Right ventricle myocardium inferior (tissue), 1 donor: ENCODE results near the gene FITM2. TPM values are rescaled to one million over a fixed set of nuclear protein-coding genes. Genes with fewer than 3 reads are reported as not detected.

ENCODE experiments used
- ATAC-seq: fragments of 200-7000 bp; cut with Tn5 transposase; one replicate; pipeline ENCODE4 v1.9.1; 2020; ENCODE audit warnings: mild to moderate bottlenecking, moderate library complexity
- DNase-seq: peaks from one replicate; pipeline ENCODE4 v3.0.0; 2021; ENCODE audit errors: missing footprints
- intact Hi-C: fragments of 100-400 bp; cut with DNase I; formaldehyde crosslinking; loops from one replicate; pipeline ENCODE4 v1.11.0; 2022
- total RNA-seq: library from RNA; stranded (reverse); fragmentation: NEBNext Ultra II Directional; extraction: Animal tissue kit (Norgen Biotek cat#: 25700); gene quantifications from one replicate; pipeline ENCODE4 v1.2.1, GENCODE V29; 2021
- donor health status: DM: no; HTN: yes; CAD: no; lungs with severe emphysema.

Gene FITM2
- total RNA-seq, 1 donor from 2014 or later: 149 TPM

GRCh38 chr20:44297721-44298120 lies 13.3 kb downstream of the FITM2 start:
- DNase-seq (no peak), ATAC-seq (no peak)
- intact Hi-C loops: no loop called here

DNA sequence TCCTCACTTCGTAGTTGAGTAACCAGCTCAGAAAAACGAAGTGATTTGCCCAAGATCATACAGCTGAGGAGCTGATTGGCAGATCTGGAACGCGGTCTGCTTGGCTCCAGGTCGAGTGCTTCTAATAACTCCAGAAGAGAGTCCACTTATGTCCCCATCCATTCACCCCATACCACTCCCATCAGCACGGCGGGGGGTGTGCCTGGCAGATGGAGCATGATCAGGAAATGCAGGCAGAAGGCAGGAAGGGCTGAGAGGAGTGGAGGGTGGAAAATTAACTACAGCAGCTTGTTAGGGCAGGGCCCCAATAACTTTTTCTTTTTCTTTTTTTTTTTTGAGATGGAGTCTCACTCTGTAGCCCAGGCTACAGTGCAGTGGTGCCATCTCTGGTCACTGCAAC lies 15.0 kb downstream of the FITM2 start:
- ATAC-seq (peak; percentile 86), DNase-seq (peak; percentile 77)
- intact Hi-C loops: no loop called here

- DNase-seq (no peak), ATAC-seq (no peak)
- intact Hi-C loops: no loop called here
Observed at GRCh38 chr20:44291754-44292153, 19.2 kb downstream of the FITM2 start.

GRCh38 chr20:44288252-44288651 lies 22.8 kb downstream of the FITM2 start:
- ATAC-seq (peak; percentile 62), DNase-seq (no peak)
- intact Hi-C loops: loop anchor here (5.0 kb wide), 1 partner anchor 66 kb away; no protein-coding TSS in a partner anchor

DNA sequence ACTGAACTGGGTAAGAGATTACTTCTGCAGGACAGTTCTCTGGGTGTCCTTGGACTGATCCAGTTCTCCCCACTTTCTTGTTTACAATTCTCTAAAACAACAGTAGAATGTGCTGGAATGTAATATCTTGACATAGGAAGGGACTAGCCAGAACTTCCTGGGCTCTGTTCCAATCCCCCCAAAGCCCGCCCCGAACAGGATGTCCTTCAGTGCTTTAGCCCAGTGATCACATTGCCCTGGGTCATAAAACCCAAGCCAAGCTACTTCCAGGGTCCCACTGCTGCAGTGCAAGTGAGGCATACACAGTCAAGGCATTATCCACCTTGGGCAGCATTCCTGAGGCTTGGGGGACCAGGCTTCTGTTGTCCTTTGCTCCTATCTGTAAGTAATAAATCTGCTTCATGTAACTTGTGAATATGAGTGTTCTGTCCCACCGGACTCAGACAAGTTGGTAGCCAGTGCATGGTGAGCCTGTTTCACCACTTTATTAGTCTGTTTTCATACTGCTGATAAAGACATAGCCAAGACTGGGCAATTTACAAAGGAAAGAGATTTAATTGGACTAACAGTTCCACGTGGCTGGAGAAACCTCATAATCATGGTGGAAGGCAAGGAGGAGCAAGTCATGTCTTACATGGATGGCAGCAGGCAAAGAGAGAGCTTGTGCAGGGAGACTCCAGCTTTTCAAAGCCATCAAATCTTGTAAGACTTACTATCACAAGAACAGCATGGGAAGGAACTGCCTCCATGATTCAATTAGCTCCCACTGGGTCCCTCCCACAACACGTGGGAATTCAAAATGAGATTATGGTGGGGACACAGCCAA lies 23.5 kb downstream of the FITM2 start:
- DNase-seq (no peak), ATAC-seq (peak; percentile 52)
- intact Hi-C loops: loop anchor here (5.0 kb wide), 1 partner anchor 65 kb away; no protein-coding TSS in a partner anchor

DNA sequence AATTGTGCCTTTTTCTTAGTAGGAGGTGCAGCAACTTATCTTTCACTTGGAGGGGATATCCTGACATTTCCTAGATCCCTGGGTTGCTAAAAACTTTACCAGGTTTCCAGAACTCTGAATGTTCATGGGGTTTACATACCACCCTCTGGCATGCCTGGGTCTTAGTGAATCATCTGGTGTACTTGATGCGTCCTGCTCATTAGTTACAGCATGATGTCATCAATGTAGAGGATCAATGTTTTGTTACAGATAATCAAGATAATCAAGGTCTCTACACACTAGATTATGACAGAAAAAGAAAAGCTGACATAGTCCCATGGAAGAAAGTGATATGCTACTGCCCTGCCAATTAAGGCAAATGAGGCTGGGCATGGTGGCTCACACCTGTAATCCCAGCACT lies 27.0 kb downstream of the FITM2 start:
- no peak for ATAC-seq
- no peak for DNase-seq
- intact Hi-C loops: no loop called here

GRCh38 chr20:44282192-44282591 lies 28.8 kb downstream of the FITM2 start:
- DNase-seq (no peak), ATAC-seq (peak; percentile 75)
- intact Hi-C loops: no loop called here

DNA sequence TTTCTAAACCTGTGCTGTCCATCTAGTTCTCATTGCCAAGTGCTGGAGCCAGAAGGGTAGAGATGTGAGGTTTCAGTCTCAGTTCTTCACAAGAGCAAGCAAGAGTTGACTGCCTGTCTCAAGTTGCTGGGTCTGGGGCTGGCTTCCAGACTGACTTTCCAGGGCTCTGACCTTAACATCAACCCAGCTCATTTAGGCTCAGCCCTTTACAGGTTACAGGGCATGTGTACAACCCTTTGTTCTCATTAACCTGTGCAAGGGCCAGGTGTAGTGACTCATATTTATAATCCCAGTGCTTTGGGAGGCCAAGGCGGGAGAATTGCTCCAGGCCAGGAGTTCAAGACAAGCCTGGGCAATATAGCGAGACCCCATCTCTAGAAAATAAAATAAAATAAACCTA lies 30.6 kb downstream of the FITM2 start:
- DNase-seq: no peak
- ATAC-seq: no peak
- intact Hi-C loops: no loop called here

DNA sequence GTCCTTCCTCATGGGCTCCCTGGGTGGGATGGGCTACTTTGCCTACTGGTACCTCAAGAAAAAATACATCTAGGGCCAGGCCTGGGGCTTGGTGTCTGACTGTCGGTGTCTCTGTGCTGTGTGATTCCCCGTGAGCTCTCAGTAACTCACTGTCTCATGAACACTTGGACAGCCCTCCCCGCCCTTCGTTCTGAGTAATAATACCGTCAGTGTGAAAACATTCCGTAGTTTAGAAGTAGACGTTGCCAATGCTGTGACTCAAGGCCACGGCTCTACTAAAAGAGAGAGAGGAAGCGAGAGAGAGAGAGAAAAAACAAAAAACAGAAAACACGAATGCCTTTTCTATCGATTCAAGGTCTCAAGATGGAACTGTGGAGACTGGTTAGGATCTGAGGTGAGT lies 31.8 kb downstream of the FITM2 start:
- intact Hi-C loops: no loop called here
- ATAC-seq (no peak), DNase-seq (no peak)

DNA sequence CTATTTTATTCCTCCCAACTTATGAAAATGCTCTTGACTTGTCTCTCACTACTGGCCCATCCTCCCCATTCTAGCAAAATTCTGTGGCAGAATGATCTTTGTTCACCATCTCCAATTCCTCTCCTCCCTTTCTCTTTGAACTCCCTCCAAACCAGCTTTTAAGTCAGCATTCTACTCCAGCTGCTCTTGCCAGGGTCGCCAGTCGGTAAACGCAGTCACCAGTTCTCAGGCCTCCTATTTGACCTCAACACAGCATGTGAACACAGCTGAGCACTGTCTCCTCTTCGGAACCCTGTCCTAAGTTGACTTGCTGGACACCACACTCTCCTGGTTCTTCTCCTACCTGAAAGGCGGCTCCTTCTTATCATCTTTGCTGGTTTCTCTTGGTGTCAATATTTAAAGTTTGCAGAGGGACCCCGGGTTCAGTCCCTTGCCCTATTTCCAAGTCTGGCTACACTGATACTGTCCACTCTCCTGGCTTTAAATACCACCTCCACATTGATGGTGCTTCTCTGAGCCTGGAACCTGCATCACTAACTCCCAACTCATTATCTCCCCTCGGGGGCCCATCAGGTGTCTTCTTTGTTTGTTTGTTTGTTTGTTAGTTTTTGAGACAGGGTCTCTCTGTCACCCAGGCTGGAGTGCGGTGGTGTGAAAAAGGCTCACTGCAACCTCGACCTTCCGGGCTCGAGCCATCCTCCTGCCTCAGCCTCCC lies 36.5 kb downstream of the FITM2 start:
- intact Hi-C loops: no loop called here
- ATAC-seq (no peak), DNase-seq (no peak)

- ATAC-seq: no peak
- intact Hi-C loops: no loop called here
- DNase-seq: no peak
Observed at GRCh38 chr20:44273231-44274215, 37.5 kb downstream of the FITM2 start.

GRCh38 chr20:44271915-44272663 lies 38.9 kb downstream of the FITM2 start:
- DNase-seq: no peak
- intact Hi-C loops: no loop called here
- no peak for ATAC-seq

DNA sequence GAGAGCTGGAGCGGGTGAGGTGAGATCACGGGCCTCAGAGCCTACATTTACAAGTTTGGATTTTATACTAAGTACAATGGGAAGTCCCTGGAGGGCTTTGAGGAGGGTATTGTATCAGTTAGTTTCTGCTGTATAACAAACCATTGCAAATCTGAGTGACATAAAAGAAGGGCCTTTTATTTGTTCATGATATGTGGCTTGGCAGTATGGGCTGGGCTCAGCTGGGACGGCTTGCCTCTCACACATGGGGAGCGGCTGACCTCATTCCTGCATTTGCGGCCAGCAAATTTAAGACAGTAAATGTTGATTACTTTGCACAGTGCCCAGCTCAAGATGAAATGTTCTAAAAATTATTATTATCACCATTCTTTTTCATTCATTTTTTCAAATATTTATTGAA lies 42.2 kb downstream of the FITM2 start:
- ATAC-seq: no peak

GRCh38 chr20:44264287-44264686 lies 46.7 kb downstream of the FITM2 start:
- DNase-seq (no peak), ATAC-seq (no peak)
- intact Hi-C loops: no loop called here

More for the DNA sequence above, 42.2 kb downstream of the FITM2 start:
- intact Hi-C loops: no loop called here
- DNase-seq: no peak

DNA sequence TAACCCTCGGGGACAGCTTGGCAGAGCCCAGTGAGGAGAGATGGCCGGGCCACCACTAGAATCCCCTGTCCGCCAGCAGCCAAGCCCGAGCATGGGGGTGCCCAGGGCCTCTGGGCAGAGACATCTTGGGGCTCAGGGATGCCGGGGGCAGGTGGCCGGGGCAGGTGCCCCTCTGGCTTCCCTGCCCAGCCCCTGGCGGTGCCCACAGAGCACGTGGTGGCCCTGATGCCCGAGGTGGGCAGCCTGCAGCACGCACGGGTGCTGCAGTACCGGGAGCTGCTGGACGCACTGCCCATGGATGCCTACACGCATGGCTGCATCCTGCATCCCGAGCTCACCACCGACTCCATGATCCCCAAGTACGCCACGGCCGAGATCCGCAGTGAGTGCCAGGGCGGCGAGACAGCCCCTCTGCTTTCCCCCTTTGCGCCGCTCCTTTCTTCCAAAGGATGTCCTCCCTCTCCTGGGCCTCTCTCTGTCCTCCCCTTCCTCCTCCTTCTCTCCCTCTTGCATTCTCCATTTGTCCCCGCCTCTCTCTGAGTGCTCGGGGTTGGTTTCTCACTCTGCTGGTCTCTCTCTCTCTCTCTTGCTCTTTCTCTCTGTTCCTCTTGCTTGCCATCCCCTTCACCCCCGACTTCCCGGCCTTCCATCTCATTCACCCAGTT lies 52.6 kb downstream of the FITM2 start:
- no peak for ATAC-seq

DNA sequence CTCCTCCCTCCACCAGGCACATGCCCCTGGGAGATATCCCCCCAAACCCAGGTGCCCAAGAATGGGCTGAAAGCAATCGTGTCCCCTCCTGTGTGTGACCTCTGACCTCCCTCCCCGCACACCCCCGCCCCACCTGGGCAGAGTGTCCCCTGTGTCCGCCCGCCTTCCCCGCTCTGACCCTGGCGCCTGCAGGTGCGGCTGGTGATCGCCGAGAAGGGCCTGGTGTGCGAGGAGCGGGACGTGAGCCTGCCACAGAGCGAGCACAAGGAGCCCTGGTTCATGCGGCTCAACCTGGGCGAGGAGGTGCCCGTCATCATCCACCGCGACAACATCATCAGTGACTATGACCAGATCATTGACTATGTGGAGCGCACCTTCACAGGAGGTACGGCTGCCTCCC lies 54.0 kb downstream of the FITM2 start:
- DNase-seq (no peak), ATAC-seq (no peak)
- intact Hi-C loops: no loop called here

More for the DNA sequence above, 52.6 kb downstream of the FITM2 start:
- intact Hi-C loops: no loop called here
- DNase-seq: no peak

- intact Hi-C loops: no loop called here
- no peak for DNase-seq
- no peak for ATAC-seq
Observed at GRCh38 chr20:44255942-44256341, 55.1 kb downstream of the FITM2 start.

GRCh38 chr20:44254073-44254472 lies 56.9 kb downstream of the FITM2 start:
- ATAC-seq (no peak), DNase-seq (no peak)
- intact Hi-C loops: no loop called here
